Tibial artery (tissue), 4 donors: ENCODE results near the gene CHST4.

ENCODE experiments used
- DNase-seq, 2 donors: peaks; one replicate each; pipeline ENCODE4 v3.0.0-alpha.2; 2019
- H3K27ac ChIP-seq, 2 donors: fragments of 200-600 bp; sonication (generic) in 1 of 2; 1 replicate in 1 of 2; 2 replicates in 1 of 2; pipeline ENCODE4 v1.5.1; 2018 to 2019; ENCODE audit warnings: mild to moderate bottlenecking in 1 of 2
- H3K27me3 ChIP-seq, 2 donors: fragments of 200-600 bp; sonication (generic) in 1 of 2; one replicate each; pipeline versions ENCODE4 v1.5.1 to v1.6.0; 2016 to 2019
- H3K36me3 ChIP-seq, 3 donors: fragments of 200-600 bp; sonication (generic) in 2 of 3; one replicate each; pipeline ENCODE4 v1.5.1; 2016 to 2019; ENCODE audit warnings: mild to moderate bottlenecking in 2 of 3
- H3K4me1 ChIP-seq, 4 donors: fragments of 200-600 bp; sonication (generic) in 2 of 4; 1 replicate in 3 of 4; 2 replicates in 1 of 4; pipeline ENCODE4 v1.5.1; 2016 to 2019
- H3K4me3 ChIP-seq, 2 donors: fragments of 200-600 bp; sonication (generic) in 1 of 2; 1 replicate in 1 of 2; 2 replicates in 1 of 2; pipeline ENCODE4 v1.5.1; 2018 to 2019; ENCODE audit warnings: mild to moderate bottlenecking in 2 of 2
- H3K9me3 ChIP-seq, 3 donors: fragments of 200-600 bp; sonication (generic) in 1 of 3; one replicate each; pipeline ENCODE4 v1.5.1; 2016 to 2019
- intact Hi-C: fragments of 100-400 bp; cut with DNase I; formaldehyde crosslinking; loops from one replicate; pipeline ENCODE4 v1.15.0; 2023; ENCODE audit warnings: low total_unique reads
- TF ChIP-seq, protein P1 (sequence below), 2 experiments: fragments of 200-600 bp in 1 of 2; fragments of 450-650 bp in 1 of 2; IDR thresholded peaks; one replicate each; pipeline ENCODE4 v1.5.1; 2017 to 2019; ENCODE audit warnings: antibody characterized with exemption in 2 of 2, mild to moderate bottlenecking in 1 of 2, moderate library complexity in 1 of 2

Gene CHST4

DNA sequence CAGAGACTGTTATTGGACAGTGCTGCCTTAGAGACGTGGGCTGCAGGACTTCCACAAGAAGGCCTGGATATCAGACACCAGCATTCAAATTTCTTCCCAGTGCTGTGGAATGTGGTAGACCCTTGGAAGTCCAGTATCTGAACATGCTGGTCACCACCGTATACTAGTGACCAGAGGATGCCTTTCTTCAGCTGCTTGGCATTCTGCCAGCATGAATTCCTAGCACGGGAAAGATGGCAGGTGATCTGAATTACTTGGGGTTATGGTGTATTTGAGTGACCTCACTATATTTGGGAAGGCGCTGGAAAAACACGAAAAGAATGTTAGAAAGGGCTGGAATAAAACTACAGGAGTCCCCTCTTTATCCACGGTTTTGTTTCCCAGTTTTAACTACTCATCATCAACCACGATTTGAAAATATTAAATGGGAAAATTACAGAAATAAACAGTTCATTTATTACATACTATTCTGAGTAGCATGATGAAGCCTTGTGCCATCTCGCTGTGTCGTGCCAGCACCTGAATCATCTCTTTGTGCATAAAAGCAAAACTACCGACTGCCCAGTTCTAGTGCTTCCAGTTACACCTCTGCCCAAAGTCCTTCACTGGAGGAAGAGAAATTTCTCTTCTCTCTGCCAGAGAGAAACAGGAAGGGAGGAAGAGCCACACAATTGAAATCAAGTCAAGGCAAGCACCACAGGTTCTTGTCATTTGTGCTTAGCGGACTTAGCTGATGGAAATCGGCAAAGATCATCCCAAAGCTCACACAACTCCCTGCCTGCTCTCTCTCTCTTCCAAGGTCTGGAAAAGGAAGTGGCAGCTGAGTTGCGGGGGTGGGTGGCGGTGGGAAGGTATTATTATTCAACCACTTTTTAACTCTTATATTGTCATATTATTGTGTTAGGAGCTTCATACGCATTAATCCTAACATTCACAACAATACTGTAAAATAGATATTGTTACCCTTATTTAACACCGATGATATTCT is 1.4 kb upstream of the CHST4 start:
- no peaks in the 10 kb centered on the region for H3K4me1 ChIP-seq
- TF ChIP-seq, protein P1, sequence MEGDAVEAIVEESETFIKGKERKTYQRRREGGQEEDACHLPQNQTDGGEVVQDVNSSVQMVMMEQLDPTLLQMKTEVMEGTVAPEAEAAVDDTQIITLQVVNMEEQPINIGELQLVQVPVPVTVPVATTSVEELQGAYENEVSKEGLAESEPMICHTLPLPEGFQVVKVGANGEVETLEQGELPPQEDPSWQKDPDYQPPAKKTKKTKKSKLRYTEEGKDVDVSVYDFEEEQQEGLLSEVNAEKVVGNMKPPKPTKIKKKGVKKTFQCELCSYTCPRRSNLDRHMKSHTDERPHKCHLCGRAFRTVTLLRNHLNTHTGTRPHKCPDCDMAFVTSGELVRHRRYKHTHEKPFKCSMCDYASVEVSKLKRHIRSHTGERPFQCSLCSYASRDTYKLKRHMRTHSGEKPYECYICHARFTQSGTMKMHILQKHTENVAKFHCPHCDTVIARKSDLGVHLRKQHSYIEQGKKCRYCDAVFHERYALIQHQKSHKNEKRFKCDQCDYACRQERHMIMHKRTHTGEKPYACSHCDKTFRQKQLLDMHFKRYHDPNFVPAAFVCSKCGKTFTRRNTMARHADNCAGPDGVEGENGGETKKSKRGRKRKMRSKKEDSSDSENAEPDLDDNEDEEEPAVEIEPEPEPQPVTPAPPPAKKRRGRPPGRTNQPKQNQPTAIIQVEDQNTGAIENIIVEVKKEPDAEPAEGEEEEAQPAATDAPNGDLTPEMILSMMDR (IDR thresholded peaks at IDR 0.05): no peak
- no peaks in the 10 kb centered on the region for H3K36me3 ChIP-seq
- H3K9me3 ChIP-seq: no peaks in the 10 kb centered on the region
- DNase-seq: no peak
- peaks cover 0 to 15% of the 10 kb centered on the region in 2 donors for H3K27me3 ChIP-seq
- intact Hi-C loops: no loop called here
- H3K4me3 ChIP-seq: no peak overlapping the region
- H3K27ac ChIP-seq: no peak overlapping the region

DNA sequence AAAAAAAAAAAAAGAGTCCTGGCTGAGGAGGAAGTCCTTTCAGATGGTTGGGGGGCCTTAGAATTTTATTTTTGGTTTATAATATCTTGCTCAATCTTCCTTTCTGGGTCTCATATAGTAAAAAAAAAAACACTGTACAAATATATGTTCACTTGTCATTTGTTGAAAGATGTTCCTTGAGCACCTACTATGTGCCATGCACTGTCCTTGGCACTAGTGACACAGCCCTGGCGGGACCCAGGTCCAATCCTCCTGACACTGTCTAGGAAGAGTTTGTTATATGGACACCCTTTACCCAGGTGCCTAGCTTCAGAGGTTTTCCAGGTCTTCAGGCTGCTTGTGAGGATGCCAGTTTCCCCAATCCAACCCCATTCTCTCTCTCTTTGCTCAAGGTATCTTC is 2.0 kb downstream of the CHST4 start:
- no peaks in the 10 kb centered on the region for H3K4me1 ChIP-seq
- H3K27ac ChIP-seq: no peak overlapping the region
- H3K9me3 ChIP-seq: no peaks in the 10 kb centered on the region
- H3K27me3 ChIP-seq: peaks cover 0 to 22% of the 10 kb centered on the region in 2 donors
- no peak overlapping the region for H3K4me3 ChIP-seq
- intact Hi-C loops: no loop called here
- no peak for DNase-seq
- TF ChIP-seq, protein P1 (IDR thresholded peaks at IDR 0.05): no peak
- no peaks in the 10 kb centered on the region for H3K36me3 ChIP-seq

DNA sequence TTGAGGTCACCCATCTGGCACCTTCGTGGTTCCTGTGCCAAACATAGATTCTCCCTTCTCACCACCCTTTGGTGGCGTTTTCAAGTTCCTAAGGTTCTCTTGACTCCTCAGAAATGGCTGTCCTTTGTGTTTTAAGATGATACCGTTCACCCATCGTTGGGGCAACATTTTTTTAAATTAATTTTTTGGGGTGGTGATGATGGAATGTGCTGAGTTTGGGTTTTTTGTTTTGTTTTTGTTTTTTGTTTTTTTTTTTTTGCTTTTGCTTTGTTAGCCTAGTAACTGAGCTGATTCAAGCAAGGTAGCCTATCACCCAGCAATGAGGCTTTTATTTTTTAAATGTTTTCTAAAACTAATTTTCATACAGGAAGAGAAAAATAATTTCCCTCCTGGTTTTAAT is 2.6 kb downstream of the CHST4 start:
- Histone ChIP-seq H3K27ac (no peak overlapping the region), H3K4me3 (no peak overlapping the region), H3K4me1 (no peaks in the 10 kb centered on the region), H3K9me3 (no peaks in the 10 kb centered on the region), H3K36me3 (no peaks in the 10 kb centered on the region), H3K27me3 (peaks cover 0 to 22% of the 10 kb centered on the region in 2 donors)
- TF ChIP-seq, protein P1 (IDR thresholded peaks at IDR 0.05): no peak
- no peak for DNase-seq
- intact Hi-C loops: no loop called here

DNA sequence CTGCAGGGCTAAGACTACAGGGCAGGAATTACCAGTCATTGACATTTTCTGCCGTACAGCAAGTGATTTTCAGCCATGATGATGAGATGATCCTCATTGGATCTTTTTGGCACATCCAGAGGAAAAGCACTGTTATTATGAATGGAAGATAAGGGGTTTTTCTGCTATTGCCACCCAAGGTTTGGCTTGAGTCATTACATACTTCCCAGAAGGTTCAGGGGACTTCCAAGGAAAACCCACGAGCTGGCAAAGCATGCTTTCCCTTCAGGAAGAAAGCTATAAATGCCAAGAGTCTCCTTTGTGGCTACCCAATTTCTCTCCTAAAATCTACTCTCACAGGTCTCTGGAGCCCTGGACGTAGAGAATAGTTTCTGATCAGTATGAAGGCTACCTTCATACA is 6.1 kb downstream of the CHST4 start:
- H3K27ac ChIP-seq: no peak overlapping the region
- no peak overlapping the region for H3K4me3 ChIP-seq
- H3K36me3 ChIP-seq: no peaks in the 10 kb centered on the region
- TF ChIP-seq, protein P1 (IDR thresholded peaks at IDR 0.05): no peak
- intact Hi-C loops: no loop called here
- no peak for DNase-seq
- H3K9me3 ChIP-seq: no peaks in the 10 kb centered on the region
- H3K27me3 ChIP-seq: peaks cover 0 to 16% of the 10 kb centered on the region in 2 donors
- H3K4me1 ChIP-seq: no peaks in the 10 kb centered on the region

DNA sequence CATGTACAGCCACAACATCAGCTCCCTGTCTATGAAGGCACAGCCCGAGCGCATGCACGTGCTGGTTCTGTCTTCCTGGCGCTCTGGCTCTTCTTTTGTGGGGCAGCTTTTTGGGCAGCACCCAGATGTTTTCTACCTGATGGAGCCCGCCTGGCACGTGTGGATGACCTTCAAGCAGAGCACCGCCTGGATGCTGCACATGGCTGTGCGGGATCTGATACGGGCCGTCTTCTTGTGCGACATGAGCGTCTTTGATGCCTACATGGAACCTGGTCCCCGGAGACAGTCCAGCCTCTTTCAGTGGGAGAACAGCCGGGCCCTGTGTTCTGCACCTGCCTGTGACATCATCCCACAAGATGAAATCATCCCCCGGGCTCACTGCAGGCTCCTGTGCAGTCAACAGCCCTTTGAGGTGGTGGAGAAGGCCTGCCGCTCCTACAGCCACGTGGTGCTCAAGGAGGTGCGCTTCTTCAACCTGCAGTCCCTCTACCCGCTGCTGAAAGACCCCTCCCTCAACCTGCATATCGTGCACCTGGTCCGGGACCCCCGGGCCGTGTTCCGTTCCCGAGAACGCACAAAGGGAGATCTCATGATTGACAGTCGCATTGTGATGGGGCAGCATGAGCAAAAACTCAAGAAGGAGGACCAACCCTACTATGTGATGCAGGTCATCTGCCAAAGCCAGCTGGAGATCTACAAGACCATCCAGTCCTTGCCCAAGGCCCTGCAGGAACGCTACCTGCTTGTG is 10.7 kb downstream of the CHST4 start:
- TF ChIP-seq, protein P1 (IDR thresholded peaks at IDR 0.05): no peak
- Histone ChIP-seq H3K9me3 (no peaks in the 10 kb centered on the region), H3K4me1 (no peaks in the 10 kb centered on the region), H3K27ac (no peak overlapping the region), H3K36me3 (no peaks in the 10 kb centered on the region), H3K4me3 (no peak overlapping the region), H3K27me3 (peaks cover 0 to 4% of the 10 kb centered on the region in 2 donors)
- intact Hi-C loops: no loop called here
- no peak for DNase-seq
